Measurements from ENCODE around the gene COL2A1.

The COL2A1 gene

DNA sequence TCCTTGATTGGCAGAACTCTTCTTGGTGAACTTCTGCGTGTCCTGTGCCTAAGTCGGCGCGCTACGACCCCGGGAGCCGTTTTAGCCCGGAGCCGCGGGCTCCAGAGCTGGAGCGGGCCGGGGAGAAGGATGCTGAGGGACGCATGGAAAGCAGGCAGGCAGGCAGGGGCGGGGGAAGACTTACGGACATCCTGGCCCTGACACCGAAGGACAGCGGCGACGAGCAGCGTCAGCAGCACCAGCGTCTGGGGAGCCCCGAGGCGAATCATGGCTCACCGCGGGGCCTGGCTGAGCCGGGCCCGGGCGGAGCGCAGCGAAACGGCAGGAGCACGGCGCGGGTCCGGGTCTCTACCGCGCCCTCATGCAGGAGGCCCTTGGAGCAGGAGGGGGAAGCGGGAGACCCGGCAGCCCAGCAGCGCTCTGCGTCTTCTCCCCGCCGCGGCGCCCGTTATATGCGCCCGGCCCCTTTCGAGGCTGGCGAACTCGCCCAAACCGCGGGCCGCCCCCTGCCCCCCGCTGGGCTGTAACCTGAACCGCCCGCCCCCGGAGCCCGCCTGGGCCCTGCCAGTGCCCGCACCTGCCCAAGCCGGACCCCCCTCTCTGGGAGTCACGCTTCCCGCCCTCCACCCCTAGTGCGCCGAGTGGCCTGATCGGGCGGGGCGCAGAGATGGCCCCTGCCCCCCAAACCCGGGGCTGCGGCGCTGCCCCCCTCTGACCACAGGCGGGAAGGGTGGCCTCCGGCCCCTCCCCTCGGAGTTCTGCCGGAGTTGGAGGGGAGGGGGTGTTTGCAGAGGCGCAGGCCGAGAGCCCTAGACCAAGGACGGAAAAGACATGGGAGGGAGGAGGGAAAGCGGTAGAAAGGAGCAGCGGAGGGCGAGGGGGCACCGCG, at the start of gene COL2A1:
Gene COL2A1 (minus strand): TSS at position 424 of the 889 bp plus-strand sequence. CDS start 155 bp downstream, at position 269.
- no peak for DNase-seq (ENCODE audit: low spot score)

DNA sequence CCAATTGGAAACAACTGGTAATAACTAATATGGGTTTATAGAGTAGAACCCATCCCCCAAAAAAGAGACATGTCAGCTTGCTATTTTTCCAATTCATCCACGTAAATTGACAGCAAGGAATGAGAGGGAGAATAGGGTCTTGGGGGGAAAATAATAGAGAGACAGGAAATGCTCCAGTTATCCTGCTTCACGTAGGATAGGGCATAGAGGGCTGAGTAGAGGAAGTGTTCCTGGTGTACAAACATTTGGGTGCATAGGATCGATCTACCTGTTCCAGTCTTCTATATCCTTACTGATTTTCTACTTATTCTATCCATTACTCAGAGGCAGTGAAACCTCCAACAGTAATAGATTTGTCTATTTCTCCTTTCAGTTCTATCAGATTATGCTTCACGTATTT, 49.6 kb upstream of the COL2A1 start:
- DNase-seq (ENCODE audit: low spot score): no peak

DNA sequence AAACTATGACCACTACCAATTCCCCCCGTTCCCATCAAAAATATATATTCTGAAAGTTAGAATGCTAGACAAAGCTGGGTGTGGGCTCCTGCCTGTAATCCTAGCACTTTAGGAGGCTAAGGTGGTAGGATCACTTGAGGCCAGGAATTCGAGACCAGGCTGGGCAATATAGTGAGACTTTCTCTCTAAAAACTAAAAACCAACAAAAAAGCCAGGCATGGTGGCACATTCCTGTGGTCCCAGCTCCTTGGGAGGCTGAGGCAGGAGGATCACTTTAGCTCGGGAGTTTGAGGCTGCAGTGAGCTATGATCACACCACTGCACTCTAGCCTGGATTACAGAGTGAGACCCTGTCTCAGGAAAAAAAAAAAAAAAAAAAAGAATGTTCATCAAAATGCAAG, 48.8 kb upstream of the COL2A1 start:
- no peak for DNase-seq (ENCODE audit: low spot score)

DNA sequence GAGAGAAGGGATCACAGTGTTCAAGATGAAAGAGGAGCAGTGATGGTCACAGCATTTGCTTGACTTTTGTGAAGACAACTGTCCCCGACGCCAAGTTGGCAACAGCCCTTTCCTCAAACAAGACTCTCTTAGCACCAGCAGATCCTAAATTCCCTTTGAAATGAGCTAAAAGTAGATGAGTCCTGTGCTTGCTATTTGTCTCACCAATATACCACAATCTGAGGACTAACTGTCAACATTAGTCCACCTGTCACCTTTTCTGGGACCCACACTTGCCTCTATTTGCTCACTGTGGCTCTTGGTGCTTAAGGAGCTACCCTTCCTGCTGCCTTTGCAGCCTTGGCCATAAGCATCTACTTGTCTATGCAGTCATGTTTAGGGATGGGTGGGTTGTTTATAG, 47.4 kb upstream of the COL2A1 start:
- no peak for DNase-seq (ENCODE audit: low spot score)

DNA sequence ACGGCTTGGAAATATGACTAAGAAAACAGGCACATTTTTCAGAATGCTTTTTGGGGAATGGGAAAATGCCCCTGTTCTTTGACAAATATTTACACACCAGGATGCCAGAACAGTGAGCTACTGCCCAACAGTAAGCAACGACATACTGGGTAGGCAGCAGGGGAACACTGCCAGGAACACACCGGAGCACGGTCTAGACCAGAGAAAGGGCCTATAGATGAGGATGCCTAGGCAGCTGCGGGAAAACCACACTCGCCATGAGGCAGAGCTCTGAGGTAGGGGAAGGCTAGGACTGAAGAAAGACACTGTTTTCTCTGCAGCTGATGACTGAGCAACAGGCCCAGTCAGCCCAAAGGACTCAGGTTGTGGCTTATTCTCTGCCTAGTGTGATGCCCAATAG, 45.9 kb upstream of the COL2A1 start:
- no peak for DNase-seq (ENCODE audit: low spot score)

DNA sequence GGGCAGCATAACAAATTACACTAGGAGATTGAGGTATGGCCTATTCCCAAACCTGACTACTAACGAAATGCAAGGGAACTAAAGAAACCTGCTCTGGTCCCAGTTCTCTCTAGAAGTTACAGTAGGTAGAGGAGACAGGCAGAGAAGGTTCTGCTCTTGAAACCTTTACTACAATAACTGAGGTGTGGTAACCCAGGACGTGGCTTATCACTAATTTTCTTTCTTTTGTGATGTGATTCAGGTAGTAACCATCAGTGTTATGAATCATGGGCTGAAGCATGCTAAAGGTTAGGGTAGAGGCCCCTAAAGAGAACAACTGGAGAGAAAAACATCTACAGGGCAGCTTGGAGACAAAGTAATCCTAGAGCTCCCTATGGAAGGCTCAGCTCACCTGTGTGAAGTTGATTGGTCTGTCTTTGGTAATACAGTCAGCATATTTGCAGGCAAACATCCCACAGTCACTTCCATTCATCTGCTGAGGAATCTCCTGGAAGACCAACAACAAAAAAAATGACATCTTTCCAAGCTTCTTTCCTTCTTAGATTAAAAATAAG, 41.8 kb upstream of the COL2A1 start:
- DNase-seq (ENCODE audit: low spot score): no peak

DNA sequence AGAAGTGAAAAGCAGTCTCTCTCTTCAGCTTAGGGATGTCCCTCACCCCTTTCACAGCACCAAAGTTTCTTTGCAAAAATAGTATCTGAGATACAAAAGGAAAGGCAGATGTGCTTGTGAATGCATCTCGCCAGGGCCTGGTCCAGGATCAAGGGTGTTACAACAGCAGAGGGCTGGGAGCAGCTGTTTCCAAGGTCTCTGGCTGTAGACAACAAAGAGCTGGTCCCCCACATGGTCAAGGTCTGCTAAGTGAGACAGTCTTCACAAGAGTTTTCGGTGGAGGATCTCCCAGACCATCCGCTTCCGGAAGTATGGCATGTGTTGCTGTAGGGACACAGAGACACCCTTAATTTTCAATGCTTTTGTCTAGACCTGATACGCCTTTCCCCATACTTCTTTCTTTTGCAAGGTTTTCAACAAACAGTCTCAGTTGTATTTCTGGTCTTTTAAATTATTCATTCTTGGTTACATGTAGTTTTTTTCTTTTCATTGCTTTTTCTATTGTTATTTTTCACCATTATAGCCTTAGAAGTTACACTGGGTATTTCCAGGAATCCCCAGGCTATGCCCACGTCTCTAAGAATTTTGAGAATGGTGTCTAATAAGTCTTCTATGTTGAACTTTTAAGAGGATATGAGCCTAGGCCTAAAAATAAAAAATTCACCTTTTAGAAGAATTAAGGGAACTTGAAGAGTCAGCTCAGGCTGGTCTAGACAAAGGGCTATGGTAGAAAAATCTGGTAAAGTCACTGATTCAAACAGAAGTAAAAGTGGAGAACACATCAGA, 41.0 kb upstream of the COL2A1 start:
- DNase-seq (ENCODE audit: low spot score): no peak

DNA sequence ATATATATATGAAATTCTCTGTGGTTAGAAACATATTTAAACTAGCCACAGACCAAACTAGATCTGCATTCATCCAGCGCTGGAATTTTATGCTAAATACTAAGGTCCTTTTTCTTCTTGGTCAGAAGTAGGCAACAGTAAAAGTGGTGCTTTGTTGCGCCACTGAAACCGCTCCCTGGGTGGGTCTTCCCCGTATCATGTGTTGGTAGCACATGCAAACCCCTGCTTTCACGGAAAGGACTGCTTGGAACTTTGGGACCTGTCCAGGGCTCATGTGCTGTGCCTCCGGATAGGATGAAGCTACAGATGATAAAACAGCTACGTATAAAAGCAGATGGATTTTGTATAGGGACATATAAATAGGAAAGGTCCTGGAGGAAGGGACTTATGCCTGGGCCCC, 40.1 kb upstream of the COL2A1 start:
- no peak for DNase-seq (ENCODE audit: low spot score)

DNA sequence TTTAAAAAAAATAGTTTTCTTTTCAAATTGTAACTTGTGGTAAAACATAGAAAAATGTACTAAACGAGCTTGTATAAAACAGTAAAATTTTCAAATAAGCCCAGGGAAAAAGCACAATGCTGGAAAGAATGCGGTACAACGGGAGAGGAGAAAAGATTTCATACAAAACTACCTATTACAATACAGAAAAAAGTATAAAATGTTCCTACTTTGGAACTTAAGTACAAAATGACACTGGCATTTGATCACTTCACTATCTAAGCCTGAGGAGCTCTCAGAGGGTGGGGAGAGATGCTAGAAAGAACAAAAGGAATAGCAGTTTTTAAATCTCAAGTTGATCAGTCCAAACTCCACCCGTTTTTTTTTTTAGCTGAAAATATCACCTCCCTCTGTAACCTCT, 39.5 kb upstream of the COL2A1 start:
- DNase-seq (ENCODE audit: low spot score): no peak

DNA sequence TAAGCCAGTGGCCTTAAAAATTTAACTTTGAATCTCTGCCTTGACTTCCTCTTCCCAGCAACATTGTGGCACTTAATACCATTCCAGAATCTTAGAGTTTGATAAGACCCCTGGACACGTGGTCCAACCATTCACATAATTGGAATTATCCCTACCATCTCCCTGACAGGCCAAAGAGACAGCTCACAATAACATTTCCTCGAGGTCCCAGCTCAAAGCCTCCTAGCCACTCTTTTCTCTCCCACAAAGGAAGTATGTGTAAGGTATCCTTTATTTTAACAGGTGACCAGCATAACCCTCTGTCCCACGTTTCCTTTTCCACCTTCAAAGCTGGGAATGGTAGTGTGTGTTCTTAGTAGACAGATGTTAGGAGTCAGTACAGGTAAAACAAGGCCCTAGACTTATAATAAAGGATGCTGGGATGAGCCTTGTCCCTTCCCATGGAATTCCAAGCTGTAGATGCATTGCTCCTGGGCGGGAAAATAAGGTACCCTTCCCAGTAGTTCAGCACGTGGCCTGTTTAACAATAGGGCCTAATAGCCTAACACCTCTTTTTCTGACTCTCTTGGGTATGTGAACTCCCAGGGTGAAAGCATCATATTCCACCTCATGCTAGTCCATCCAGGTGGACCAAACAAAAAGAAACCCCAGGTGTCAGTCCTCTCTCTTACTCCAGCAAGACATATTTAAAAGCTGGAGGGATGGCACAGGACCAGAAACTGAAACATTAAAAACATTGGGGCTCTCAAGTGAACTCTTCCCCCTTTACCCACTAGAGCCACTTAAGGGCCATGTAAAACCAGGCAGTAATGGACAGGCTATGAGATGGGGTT, 37.5 kb upstream of the COL2A1 start:
- no peak for DNase-seq (ENCODE audit: low spot score)

DNA sequence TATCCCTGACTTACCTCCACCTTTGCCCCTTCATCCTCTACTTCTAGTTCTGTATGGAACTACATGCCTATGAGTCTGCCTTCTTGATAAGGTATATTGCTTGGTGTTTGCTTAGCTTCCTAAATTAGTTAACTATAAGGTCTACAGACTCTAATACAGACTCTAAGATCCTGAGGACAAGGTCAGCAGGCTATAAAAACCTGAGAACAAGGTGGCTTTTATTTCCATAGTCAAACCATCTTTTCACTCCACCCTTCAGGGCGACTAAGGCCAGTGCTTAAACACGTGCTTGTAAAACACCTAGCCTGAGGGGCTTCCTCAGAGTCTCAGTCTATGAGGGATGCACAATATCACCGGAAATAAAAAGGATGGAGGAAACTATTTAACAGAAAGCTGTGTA, 36.1 kb upstream of the COL2A1 start:
- DNase-seq (ENCODE audit: low spot score): no peak

DNA sequence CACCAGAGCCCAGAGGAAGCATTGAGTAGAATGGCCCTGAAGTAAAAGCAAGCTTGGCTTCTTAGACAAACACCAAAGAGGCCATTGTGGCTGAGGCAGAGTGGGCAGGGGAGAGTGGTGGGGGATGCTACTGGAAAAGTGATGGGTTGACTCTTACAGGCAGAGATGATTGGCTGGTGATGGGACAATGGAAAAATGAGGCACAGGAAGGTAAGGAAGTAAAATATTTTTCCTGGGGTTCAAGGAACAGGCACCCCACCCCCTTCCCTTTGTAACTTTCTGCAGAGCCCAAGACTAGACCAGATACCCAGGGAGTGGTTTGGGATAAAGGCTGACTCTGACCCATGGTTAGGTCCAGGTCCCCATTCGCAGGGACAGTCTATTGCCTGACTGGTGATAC, 34.9 kb upstream of the COL2A1 start:
- no peak for DNase-seq (ENCODE audit: low spot score)

DNA sequence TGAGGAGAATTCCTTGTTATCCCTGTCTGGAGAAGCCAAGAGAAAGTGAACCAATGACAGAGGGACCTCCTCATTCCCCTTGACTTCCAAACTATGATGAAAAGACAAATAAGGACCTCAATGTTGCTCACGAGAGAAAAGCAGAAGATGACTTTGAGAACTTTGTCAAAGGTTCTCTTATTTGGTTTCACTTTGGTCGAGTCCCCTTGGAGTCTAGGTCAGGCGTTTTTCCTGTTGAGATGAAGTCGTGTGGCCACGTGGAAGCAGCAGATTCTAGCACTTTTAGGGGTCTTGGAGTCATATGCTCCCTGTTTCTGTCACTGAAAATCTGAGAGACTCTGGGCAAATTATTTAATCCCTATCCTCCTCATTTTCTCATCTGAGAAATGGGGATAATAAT, 33.8 kb upstream of the COL2A1 start:
- no peak for DNase-seq (ENCODE audit: low spot score)

DNA sequence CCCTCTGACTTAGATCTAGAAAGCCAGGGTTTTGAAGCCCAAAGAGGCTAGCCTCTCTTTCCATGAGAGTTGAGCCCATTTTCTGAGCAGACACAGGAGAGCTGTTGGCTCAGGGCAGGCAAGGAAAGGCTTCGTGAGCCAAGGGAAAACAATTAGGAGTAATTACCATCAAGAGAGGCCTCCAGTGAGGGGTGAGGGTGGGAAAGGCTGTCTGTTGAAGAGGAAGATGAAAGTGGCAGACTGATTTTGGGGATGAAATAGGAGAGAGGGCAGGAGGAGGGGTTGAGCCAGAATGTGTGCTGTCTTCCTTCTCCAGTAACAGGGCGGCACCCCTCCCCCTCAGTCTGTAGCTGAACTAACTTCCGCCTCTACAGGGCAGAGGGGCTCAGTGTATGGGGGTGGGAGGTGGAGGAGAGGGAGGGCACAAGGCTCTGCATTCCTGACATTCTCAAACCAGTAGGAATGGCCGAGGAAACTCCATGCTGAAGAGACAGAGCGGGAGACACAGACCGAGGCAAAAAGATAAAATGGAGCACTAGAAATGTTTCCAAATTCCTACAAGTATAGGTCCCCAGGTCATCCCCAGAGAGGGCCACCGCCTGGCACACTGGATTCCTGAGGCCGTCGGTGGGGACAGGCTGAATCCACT, 33.1 kb upstream of the COL2A1 start:
- no peak for DNase-seq (ENCODE audit: low spot score)

DNA sequence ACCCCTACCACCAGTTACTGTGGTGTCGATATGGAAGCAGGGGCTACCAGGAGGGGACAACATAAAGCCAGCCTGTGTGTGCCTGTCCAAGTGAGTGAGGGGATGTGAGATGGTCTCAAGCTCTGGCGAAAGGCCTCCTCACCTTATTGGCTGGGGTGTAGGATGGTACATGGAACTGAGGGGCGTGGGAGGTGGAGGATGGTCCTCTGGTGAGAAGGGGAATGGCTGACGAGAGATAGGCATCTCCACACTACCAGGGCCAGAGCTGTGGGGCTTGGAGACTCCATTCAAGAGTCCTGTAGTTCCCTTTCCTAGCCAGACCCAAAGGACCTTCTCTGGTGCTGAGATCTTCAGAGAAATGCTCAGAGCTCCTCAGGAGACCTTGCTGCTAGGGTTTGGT, 32.5 kb upstream of the COL2A1 start:
- no peak for DNase-seq (ENCODE audit: low spot score)

DNA sequence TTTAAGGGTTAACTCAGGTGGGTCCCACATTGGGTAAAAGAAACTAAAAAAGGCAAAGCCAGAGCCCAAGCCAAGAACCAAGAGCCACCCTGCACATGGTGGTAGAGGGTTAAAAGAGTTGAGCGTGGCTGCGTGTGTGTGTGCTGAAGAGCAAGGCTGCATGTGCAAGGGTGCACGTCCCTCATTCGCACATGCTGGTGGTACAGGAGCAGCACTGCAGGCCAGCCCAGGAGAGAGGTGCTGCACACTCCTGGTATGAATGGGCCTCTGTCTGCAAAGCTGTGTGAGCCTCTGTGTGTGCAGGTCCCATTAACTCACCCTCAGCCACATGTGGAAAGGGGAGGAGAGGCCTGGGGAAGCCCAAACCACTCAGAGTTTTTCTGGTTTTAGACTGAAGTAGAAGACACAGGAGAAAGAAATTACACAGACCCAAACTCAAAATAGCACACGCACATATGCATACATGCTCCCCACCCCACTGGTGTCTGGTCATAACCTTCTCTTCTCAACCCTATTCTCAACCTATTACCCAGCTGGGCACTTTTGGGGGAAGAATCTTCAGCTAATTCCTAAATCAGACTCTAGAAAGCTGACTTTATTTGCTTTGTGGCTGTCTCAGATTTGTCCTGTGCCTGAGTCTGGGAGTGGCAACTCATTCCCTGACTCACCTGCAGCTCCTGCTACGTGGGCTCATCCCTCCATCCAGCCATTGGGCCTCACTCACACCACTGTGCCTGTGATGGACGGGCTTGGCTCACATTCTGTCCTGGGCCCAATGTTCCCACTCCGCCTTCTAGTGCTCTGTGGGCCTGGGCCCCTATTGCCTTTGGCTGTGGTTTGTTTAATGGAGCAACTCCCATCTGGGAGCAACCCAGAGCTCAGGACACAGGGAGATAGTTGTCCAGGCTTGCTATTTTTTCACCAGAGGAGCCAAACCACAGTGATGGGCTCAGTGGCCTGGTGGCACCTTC, 30.8 kb upstream of the COL2A1 start:
- no peak for DNase-seq (ENCODE audit: low spot score)

DNA sequence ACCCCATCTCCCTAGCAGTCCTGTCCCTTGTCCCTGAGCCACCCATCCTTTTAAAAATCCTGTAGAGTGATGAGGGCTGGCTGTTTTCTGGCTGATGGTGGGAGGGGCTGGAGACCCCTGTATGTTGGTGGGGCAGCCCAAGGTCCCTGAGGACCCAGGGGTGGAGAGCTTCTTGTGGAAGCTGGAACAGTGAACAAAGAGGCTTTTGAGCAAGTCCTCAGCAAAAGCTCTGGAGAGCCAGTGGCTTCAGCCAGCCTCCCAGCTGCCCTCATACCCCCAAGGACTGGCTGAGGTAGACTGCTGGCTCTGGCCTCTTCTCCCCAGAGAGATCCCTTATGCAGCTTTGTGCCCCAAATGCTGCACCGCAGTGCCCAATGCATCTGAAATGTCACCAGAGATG, 29.2 kb upstream of the COL2A1 start:
- no peak for DNase-seq (ENCODE audit: low spot score)

DNA sequence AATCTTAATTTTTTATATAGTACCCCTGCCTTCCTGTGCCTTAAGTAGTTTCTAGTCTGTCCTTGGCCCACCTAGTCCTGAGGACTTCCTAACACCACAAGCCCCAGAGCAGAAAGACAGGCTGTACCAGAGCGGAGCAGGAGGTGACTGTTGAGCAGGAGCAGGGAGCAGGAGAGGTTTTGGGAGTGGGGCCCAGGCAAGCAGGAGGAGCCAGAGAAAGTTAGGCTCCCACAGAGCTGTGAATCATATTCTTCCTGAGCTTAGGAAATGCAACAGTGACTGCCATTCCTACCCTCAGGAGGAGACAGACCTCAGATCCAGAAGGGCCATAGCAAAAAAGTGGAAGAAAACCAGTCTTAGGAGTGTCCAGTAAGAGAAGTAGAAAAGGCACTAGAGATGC, 28.3 kb upstream of the COL2A1 start:
- DNase-seq (ENCODE audit: low spot score): no peak

DNA sequence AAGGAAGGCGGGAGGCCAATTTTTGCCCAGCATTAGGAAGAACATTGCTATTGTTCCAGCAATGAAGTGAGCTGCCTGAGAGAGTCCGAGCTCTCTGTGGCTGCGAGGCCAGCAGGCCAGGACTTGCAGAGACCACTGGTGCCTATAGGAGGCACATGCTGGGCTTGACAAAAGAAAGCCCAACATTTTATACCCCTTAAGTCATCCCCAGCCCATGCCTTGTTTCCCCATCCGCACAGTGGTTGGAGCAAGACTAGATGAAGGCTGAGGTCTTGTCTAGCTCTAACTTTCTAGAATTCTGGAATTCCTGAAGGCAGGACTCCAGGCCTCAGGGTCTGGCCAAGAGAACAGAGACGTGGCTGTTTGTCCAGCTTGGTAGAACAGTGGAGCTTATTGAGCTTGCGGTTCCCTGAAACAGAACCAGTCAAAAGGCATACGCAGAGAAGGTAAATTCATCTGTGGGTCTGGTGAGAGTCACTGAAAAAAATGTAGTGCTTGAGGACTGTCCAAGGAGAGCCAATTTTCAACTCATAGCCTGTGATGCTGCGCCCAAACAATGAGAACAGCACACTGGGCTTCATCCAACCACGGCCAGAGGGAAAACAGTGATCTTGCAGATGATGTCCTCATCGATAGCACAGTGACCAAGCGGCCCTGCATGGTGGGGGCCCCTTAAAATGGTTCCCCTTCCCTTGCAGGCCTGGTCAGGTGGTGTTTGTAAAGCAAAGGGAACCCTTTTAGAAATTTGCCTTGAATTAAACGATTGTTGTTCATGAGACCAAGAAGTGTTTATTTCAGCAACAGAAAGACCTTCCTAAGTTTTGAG, 27.1 kb upstream of the COL2A1 start:
- DNase-seq (ENCODE audit: low spot score): no peak

Data from hematopoietic multipotent progenitor cell treated with erythropoietin and hydrocortisone succinate and interleukin-3 and kit ligand, for 15 days (in vitro differentiated cells).